ENCODE measurements around the gene CHD6. TPM values are rescaled to one million over a fixed set of nuclear protein-coding genes. Genes with fewer than 3 reads are reported as not detected.

CHD6 gene
- total RNA-seq, 2 donors from 2014 or later: 40.9 to 72.0 TPM

GRCh38 chr20:41373251-41373783 lies 244.9 kb downstream of the CHD6 start:
- no peaks in the 10 kb centered on the region for H3K4me1 ChIP-seq (replicated peaks)
- no peak overlapping the region for H3K27ac ChIP-seq
- 73% methylated on average over 11 of the region's 11 CpGs for WGBS
- H3K4me3 ChIP-seq: no peak overlapping the region
- intact Hi-C loops (cut with DNase I): no loop called here
- TF ChIP-seq POLR2AphosphoS5 (IDR thresholded peaks at IDR 0.05): no peak
- no peak for TF ChIP-seq CTCF (IDR thresholded peaks at IDR 0.05)
- TF ChIP-seq POLR2A (IDR thresholded peaks at IDR 0.05): no peak
- no peaks in the 10 kb centered on the region for H3K27me3 ChIP-seq (replicated peaks; ENCODE audit: insufficient read depth)
- no peak for DNase-seq (ENCODE audit: low spot score)
- no peaks in the 10 kb centered on the region for H3K36me3 ChIP-seq
- H3K9me3 ChIP-seq: no peaks in the 10 kb centered on the region

DNA sequence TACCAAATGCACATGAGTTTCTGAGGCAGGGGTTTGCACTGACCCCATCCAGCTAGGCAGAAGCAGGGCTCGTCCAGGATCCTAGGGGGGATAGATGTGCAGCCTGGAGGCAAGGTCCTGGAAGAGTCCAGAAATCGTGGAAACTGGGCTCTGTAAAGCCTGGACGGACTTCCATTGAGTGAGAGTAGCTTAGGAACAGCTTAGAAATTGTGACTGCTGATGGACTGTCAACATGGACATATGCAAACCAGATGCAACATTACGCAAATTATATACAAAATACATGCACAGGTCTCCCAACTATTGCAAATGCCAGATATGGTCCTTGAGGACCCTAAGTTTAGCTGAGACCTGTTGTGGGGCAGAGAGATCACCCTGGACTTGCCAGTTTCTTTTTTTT lies 246.8 kb downstream of the CHD6 start:
- Histone ChIP-seq H3K36me3 (no peaks in the 10 kb centered on the region), H3K4me3 (no peak overlapping the region), H3K9me3 (no peaks in the 10 kb centered on the region), H3K4me1 (replicated peaks) (no peaks in the 10 kb centered on the region), H3K27me3 (replicated peaks; ENCODE audit: insufficient read depth) (no peaks in the 10 kb centered on the region), H3K27ac (no peak overlapping the region)
- 97% methylated on average over 4 of the region's 4 CpGs for WGBS
- TF ChIP-seq POLR2AphosphoS5 (IDR thresholded peaks at IDR 0.05): no peak
- no peak for TF ChIP-seq POLR2A (IDR thresholded peaks at IDR 0.05)
- TF ChIP-seq CTCF (IDR thresholded peaks at IDR 0.05): no peak
- intact Hi-C loops (cut with DNase I): no loop called here
- DNase-seq (ENCODE audit: low spot score): no peak

- Histone ChIP-seq H3K27ac (no peak overlapping the region), H3K4me3 (no peak overlapping the region), H3K27me3 (replicated peaks; ENCODE audit: insufficient read depth) (no peaks in the 10 kb centered on the region), H3K9me3 (no peaks in the 10 kb centered on the region), H3K4me1 (replicated peaks) (no peaks in the 10 kb centered on the region), H3K36me3 (no peaks in the 10 kb centered on the region)
- 86% methylated on average over 5 of the region's 5 CpGs for WGBS
- DNase-seq (ENCODE audit: low spot score): no peak
- TF ChIP-seq POLR2AphosphoS5 (IDR thresholded peaks at IDR 0.05) (no peak), POLR2A (IDR thresholded peaks at IDR 0.05) (no peak), CTCF (IDR thresholded peaks at IDR 0.05) (no peak)
- intact Hi-C loops (cut with DNase I): no loop called here
Measured at GRCh38 chr20:41370176-41370575, 248.0 kb downstream of the CHD6 start.

DNA sequence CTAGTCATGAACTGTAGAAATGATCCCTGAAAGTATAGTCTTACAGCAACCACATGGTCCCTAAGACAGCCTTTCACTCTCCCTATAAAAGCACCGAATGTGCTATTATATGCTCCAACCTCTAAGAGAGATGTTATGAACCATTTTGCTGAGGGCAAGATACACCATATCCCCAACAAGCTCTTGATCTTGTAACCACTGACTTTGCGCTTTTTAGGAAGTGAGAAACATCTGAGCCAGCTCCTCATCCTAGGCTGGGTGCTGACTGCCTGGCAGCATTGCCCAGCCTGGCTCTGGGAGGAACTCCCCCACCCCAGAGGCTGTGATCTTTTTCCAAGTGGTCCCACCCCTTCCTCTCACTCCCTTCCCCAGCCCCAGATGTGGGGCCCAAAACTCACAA lies 248.5 kb downstream of the CHD6 start:
- intact Hi-C loops (cut with DNase I): no loop called here
- no peak for TF ChIP-seq POLR2A (IDR thresholded peaks at IDR 0.05)
- no peak for TF ChIP-seq POLR2AphosphoS5 (IDR thresholded peaks at IDR 0.05)
- TF ChIP-seq CTCF (IDR thresholded peaks at IDR 0.05): no peak
- WGBS: 63% methylated on average over 2 of the region's 2 CpGs
- H3K4me1 ChIP-seq (replicated peaks): no peaks in the 10 kb centered on the region
- no peaks in the 10 kb centered on the region for H3K36me3 ChIP-seq
- no peaks in the 10 kb centered on the region for H3K9me3 ChIP-seq
- no peak overlapping the region for H3K27ac ChIP-seq
- DNase-seq (ENCODE audit: low spot score): no peak
- H3K27me3 ChIP-seq (replicated peaks; ENCODE audit: insufficient read depth): no peaks in the 10 kb centered on the region
- H3K4me3 ChIP-seq: no peak overlapping the region

DNA sequence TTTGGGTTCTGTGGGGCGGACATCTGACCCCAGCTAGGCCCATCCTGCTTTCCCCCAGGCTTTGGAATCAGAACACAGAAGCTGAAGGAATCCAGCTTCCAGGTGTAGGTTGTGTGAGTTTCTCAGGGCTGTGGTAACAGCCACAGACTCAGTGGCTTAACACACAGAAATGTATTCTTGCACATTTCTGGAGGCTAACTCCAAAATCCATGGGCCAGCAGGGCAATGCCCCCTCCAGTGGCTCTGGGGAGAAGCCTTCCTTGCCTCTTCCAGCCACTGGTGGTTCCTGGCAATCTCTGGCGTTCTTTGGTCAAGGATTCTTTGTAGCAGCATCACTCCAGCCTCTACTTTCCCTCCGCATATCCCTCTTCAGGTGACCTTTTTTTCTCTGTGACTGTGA lies 250.2 kb downstream of the CHD6 start:
- no peaks in the 10 kb centered on the region for H3K4me1 ChIP-seq (replicated peaks)
- 93% methylated on average over 3 of the region's 3 CpGs for WGBS
- no peak overlapping the region for H3K27ac ChIP-seq
- intact Hi-C loops (cut with DNase I): no loop called here
- no peak overlapping the region for H3K4me3 ChIP-seq
- DNase-seq (ENCODE audit: low spot score): no peak
- H3K36me3 ChIP-seq: no peaks in the 10 kb centered on the region
- no peaks in the 10 kb centered on the region for H3K27me3 ChIP-seq (replicated peaks; ENCODE audit: insufficient read depth)
- TF ChIP-seq CTCF (IDR thresholded peaks at IDR 0.05): no peak
- no peak for TF ChIP-seq POLR2AphosphoS5 (IDR thresholded peaks at IDR 0.05)
- TF ChIP-seq POLR2A (IDR thresholded peaks at IDR 0.05): no peak
- no peaks in the 10 kb centered on the region for H3K9me3 ChIP-seq

Measured in prostate gland (tissue), 2 donors.